Adrenal gland (tissue), 5 donors: ENCODE results near the gene CREB5.

Experiments used
- CTCF ChIP-seq, 6 experiments: fragments of 450-650 bp in 4 of 6; fragments of 200-600 bp in 2 of 6; sonication (generic) in 1 of 6; IDR thresholded peaks; 1 replicate in 5 of 6; 2 replicates in 1 of 6; pipeline versions ENCODE4 v1.5.1 to v1.8.0; 2016 to 2021; ENCODE audit warnings: antibody characterized with exemption in 6 of 6, mild to moderate bottlenecking in 2 of 6, moderate library complexity in 1 of 6
- POLR2A ChIP-seq, 2 donors: fragments of 450-650 bp; IDR thresholded peaks; one replicate each; pipeline ENCODE4 v1.6.1; 2017; ENCODE audit warnings: antibody characterized with exemption in 2 of 2, mild to moderate bottlenecking in 2 of 2, moderate library complexity in 1 of 2
- donor health status: DM: no; HTN: no; CAD: no.

GRCh38 chr7:28378574-28379149 is 33.7 kb upstream of the CREB5 start:
- TF ChIP-seq CTCF (IDR thresholded peaks at IDR 0.05) (no peak), POLR2A (IDR thresholded peaks at IDR 0.05) (no peak)
